VCaP (cell line): ENCODE data around the gene SKIC8.

Experiments
- H3K27ac ChIP-seq: fragments of 450-650 bp; 2 replicates; pipeline ENCODE4 v1.5.1; 2017
- CTCF ChIP-seq: fragments of 450-650 bp; conservative IDR thresholded peaks from 2 replicates; pipeline ENCODE4 v1.5.1; 2017; ENCODE audit warnings: mild to moderate bottlenecking, moderate library complexity

Gene SKIC8

DNA sequence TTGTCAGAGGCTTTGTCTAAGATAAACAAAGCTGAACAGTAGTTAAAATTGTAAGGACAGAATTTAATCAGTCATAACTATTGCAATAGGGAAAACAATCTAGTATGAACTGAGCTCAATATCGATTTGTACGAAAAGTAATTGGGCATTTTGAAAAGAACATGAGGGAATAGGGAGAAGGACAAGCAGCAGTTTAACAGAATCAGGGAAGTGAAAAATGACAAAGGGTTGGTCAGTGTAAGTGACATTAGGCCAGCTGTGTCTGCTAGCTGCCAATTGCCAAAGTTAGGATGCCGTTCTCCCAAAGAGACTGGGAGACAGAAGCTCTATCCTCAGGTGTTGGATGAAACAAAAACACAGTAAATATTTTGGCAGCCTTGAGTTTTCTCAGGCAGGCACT, 38.3 kb downstream of the SKIC8 start:
- peak overlapping the region; percentile 97 for H3K27ac ChIP-seq
- TF ChIP-seq CTCF, result no peak

DNA sequence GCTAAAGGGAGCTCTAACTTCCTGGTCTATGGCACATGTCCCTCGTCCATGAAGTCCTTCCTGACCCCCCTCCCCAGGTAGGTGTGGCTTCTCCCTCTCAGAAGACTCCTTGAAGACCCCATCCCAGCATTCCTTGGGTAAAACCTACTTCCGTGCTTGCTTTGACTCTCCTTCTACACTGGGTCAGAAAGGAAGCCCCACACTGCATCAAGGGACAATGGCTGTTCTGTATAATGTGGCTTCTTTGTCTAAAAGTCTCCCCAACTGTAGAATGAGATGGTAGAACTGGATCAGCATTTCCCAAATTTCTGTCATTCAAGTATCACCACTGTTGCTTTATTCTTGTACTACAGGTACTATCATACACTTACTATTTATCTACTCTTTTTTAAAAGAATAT, 38.9 kb downstream of the SKIC8 start:
- TF ChIP-seq CTCF, result no peak
- peak overlapping the region; percentile 97 for H3K27ac ChIP-seq

DNA sequence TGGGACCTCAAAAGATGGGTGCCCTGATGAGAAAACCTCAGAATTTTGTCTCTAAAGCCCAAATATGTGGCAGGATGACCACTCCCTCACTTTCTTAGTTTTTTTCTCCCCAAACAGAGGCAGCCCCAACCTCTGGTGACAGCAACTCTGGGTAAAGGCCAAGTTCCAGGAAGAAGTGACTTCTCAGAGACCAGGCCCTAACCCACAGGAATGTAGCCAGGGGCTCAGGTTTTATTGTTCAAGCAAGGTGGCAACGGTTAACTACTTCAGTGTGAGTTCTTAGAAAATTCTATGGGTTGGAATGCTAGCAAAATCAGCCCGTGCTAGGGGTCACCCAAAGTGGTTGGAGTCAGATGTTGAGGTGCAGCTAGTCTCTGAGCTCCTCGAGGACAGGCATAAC, 40.2 kb downstream of the SKIC8 start:
- TF ChIP-seq CTCF, result no peak
- H3K27ac ChIP-seq, result no peak overlapping the region

GRCh38 chr15:78257681-78258080, 41.7 kb downstream of the SKIC8 start:
- no peak for TF ChIP-seq CTCF
- no peak overlapping the region for H3K27ac ChIP-seq

GRCh38 chr15:78256044-78256437, 43.4 kb downstream of the SKIC8 start:
- no peak for TF ChIP-seq CTCF
- no peak overlapping the region for H3K27ac ChIP-seq

DNA sequence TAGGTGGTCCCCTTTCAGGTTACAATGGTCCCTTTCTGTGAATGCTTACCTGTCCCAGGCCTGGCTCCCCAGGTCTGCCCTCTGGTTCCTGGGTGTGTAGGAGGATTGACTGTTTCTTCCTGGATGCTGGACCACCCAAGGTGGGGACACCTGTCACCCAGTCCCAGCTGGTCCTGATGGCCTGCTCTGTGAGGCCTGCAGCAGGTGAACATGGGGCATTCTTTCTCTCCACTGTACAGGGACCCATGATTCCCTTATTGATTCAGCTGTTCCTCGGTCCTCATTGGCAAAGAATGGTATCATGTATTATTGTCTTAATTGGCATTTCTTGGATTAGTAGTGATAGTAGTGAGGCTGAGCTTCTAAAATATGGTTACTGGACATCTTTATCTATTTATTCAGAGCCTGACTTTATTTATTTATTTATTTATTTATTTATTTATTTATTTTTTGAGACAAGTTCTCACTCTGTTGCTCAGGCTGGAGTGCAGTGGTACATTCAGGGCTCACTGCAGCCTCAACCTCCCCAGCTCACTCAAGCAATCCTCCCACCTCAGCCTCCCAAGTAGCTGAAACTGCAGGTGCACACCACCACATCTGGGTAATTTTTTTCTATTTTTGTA, 43.9 kb downstream of the SKIC8 start:
- TF ChIP-seq CTCF, result no peak
- H3K27ac ChIP-seq, result no peak overlapping the region

GRCh38 chr15:78251136-78251535, 48.3 kb downstream of the SKIC8 start:
- TF ChIP-seq CTCF, result no peak
- H3K27ac ChIP-seq, result no peak overlapping the region
